HG02840 (cell line): ENCODE results near the gene TRIM33.
"Not testable (repeated sequence)": the region's sequence is repeated elsewhere in the genome, so short reads cannot be mapped to it uniquely, and the experiment has no call there.

Experiments used
- ATAC-seq: cut with Tn5 transposase; IDR thresholded peaks from one replicate; pipeline ENCODE4 v1.9.1; 2021; ENCODE audit warnings: mild to moderate bottlenecking, moderate library complexity, moderate number of reproducible peaks; ENCODE audit not compliant: unreplicated experiment, low FRiP score

Gene TRIM33

DNA sequence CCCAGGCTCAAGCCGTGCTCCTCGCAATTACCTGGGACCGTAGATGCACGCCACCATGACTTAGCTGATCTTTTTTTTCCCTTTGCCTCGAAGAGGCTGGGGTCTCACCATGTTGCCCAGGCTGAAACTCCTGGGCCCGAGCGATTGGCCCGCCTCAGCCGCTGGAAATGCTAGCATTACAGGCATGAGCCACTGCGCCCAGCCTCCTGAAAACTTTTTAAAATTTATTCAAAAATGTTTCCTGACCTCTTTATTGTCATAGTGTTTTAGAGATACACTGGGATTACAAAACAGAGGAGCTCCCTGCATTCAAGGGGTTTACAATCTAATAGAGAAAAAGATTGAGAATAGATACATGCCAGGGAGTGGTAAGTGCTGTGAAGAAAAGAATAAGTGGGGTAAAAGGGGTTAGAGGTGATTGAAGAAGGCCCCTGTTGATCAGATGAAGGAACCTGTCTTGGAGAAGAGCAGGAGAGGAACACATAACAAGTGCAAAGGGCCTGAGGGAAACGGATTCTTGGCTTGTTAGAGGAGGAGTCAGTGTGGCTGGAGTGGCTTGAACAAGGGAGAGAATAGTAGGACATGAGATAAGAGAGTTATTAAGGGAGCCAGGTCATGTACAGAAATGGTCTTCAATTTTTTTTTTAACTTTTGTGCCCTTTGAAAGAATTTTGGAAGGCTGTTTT lies 1.7 kb upstream of the TRIM33 start:
- ATAC-seq: no peak

DNA sequence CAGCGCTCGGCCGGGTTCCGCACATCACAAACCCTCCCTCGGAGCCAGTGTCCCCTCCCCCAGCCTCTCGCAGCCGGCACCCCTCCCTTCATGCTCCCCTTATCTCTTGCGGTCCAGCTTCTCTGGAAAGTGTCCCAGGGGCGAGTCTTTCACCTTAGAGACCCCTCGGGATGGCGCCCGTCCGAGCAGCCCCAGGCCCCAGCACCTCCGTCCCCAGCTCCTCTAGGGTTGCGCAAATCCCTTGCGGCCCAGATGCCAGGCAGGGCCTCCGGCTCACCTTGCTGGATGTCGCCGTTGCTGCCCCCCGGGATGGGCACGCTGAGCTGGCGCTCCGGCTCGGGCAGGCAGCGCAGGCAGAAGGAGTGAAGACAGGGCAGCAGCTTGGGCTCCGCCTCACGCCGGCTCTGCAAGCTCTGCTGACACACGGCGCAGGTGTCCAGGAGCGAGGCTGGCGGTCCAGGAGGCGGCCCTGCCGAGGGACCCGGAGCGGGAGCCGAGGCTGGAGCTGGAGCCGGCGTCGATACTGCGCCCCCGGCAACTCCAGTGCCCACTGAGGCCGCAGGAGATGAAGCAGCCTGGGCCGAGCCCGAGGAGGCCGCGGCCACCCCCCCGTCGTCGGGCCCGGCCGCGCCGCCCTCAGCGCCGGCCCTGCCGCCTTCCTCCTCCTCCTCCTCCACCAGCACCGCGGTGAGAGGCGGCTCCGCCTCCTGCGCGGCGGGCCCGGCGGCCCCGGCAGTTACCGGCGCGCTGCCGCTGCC lies 550 bp downstream of the TRIM33 start:
- peak; percentile 52 for ATAC-seq

DNA sequence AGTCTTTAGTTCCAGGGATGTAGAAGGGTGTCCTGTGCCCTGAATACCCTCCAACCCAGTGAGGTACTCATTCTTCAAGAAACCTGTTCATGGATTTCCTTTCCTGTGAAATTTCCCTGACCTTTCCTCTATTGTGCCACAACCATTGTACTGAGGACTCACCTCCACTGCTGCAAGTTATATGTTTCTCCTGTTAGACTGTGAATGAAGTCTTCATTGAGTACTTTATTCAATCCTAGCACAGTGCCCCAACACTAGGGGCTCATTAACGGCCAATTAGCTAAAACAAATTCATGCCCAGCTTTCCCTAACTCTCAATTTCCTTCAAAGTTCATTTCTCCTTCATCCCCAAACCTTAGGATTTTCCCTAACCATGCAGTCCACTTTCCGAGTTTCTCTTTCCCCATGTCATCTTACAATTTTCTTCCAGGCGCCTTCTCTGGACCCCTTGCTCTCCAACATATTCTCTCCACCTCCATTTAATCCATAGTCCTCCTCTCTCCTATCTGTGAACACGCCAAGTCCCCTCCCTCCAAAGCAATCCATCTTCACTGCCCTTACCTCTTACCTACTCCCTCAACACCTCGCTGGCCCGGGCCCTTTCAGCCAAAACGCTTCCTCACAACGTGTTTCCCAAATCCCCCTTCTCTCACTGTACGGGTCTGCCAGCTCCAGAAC lies 1.3 kb downstream of the TRIM33 start:
- no peak for ATAC-seq

DNA sequence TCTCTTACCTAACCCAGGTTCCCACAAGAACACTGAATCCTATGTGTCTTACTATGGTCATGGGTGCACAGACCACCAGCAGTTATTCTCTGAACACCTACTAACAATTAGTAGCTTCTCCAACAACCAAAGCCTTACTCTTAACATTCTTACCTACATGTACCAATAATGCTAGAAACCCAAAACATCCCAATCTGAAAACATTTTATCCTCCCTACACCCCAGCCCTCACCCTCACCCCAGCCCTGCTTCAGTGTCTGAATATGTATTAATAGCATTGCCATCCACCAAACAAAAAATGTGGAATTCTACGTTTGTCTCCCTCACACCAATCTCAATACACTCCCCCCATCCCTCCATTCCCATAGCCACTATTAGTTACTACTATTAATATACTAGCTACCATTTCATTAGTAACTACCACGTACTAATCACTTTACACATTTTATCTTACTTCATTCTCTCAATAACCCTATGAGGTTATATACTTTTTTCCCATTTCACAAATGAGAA lies 2.6 kb downstream of the TRIM33 start:
- no peak for ATAC-seq

DNA sequence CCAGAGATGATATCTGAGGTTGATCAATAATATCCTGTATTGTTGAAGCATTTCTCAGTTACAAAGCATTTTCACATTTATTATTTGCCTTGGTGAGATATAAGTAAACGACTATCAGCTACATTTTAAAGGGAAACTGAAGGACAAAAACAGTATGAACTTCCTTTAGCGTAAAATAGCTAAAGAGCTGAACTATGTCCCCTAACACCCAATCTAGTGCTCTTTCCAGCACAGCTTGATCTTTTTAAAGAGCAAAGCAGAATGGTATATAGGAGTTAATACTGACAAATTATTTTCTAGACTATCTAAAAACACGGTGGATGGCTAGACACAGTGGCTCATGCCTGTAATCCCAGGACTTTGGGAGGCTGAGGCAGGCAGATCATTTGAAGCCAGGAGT lies 3.5 kb downstream of the TRIM33 start:
- ATAC-seq: no peak

DNA sequence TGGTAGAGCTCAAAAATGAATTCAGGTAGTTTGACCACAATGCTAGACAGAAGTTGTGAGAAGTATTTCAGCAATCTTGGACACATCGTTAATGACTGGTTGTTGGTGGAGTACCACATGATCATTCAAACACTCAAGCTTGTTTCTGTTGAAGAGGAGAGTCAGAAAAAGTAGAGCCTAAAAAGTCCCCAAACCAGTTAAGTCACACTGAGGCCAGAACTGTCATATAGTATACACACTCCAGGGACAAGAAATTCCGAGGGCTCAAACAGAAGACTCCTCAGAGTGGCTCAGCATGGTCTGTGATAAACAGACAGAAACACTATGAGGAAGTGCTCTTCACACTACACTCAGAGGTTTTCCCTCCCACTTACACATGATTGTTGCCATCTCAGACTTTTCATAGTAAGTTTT lies 5.8 kb downstream of the TRIM33 start:
- no peak for ATAC-seq

DNA sequence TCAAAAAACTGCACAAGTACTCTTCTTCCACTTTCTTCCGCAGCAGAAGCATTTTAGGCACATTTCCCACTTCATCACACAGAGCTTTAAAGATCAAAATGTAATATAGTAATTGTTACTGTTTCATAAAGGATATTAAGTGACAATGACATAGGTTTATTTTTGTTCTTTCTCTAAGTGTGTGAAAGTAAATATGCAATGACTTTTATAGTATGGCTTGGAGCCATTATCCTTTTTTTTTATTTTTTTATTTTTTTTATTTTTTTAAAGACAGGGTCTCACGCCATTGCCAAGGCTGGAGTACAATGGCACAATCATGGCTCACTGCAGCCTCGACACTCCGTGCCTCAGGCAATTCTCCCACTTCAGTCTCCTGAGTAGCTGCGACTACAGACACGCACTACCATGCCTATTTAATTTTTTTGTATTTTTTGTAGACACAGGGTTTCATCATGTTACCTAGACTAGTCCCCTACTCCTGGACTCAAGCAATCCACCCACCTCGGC lies 7.0 kb downstream of the TRIM33 start:
- ATAC-seq: no peak

DNA sequence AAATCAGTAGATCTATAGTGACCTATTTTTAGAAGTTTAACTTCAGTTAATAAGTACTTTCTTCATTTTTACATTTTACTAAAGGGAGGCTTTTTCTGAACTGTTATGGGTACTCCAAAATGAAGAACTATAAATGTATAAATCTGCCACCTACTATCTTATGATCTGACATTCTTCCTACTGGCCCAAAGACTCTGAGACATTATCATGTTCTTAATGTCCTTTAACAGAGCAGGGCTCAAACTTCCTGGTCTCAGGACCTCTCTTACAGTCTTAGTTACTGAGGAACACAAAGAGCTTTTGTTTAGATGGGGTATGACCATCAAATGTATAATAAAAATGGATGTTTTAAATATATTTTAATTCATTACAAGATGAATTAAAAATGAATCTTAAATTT lies 8.9 kb downstream of the TRIM33 start:
- ATAC-seq: no peak

DNA sequence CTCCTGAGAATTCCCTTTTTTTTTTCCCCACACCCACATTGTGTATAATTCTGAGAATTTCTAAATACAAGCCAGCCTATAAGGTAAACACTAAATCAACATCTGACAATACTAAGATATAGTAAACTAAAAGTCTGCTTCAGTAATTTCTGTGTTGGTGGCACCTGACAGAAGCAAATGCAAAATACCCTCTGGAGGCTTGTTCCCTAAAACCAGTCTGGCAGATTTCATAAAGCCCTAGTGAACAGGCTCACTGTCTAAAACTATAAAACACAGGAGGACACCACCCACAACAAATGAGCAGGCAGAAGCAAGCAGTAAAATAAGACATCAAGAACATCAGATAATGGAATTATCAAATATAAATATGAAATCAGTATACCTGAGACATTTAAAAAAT lies 11.5 kb downstream of the TRIM33 start:
- ATAC-seq: no peak

DNA sequence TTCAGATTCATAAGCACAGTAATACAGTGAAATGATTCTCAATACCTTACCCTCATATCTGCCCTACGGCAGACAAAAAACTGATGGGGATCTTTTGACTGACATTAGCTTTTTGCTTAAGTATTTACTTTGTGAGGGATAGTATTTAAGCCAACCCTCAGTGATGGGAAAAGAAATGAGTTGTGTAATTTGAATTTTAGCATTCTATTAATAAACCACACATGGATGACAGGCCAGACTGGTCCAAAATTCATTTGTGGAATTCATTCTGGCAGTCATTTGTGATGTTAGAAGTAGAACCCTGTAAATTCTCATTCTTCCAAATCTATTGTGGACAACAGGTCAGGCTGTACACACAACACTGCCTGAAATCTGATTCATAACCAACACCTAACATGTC lies 14.9 kb downstream of the TRIM33 start:
- ATAC-seq: no peak

DNA sequence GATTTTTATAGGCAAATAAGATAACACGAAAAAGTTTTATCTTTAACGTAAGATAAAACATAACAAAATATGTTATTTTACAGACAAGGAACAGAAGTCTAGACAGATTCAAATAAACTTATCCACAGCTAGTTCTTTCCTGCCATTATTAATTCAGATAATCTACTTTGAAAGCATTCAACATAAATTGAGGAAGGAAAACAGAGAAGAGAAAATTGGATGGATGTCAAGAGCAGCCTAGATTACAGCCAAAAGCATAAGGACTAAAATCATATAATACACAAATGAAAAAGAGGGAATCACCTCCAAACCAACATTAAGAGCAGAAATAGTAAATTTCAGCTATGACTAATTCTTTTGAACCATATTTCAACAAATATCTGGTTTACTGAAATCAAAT lies 15.5 kb downstream of the TRIM33 start:
- no peak for ATAC-seq

DNA sequence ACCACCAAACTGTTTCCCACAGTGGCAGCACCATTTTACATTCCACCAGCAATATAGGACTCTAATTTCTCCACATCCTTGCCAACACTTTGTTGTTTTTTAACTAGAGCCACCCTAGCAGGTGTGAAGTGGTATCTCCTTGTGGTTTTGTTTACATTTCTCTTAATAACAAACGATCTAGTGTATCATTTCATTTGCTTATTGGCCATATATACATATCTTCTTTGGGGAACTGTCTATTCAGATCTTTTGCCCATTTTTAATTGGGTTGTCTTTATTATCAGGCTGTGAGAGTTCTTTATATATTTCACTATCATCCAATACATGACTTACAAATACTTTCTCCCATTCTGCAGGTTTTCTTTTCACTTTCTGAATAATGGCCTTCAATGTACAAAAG lies 18.0 kb downstream of the TRIM33 start:
- no peak for ATAC-seq

DNA sequence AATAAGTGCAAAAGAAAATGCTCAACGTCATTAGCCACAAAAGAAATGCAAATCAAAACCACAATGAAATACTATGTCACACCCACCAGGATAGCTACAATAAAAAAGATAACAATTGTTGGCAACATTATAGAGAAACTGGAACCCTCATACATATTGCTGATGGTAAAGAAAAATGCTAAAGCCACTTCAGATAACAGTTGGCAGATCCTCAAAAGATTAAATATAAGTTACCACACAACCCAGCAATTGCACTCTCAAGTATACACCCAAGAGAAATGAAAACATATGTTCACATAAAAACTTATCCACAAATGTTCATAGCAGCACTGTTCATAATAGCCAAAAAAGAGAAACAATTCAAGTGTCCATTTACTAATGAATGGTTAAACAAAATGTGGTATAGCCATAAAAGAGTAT lies 20.7 kb downstream of the TRIM33 start:
- ATAC-seq: no peak

DNA sequence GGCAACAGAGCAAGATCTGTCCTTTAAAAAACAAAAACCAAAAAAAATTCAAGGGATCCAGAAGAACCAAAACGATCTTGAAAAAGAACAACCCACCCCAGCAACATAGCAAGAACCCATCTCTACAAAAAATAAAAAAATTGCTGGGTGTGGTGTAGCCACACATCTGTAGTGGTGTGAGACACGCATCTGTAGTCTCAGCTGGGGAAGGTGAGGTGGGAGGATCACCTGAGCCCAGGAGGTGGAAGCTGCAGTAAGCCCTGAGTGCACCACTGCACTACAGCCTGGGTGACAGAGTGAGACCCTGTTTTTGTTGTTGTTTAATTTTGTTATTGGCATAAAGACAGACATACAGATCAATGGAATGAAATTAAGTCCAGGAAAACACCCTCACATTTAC lies 22.3 kb downstream of the TRIM33 start:
- no peak for ATAC-seq

DNA sequence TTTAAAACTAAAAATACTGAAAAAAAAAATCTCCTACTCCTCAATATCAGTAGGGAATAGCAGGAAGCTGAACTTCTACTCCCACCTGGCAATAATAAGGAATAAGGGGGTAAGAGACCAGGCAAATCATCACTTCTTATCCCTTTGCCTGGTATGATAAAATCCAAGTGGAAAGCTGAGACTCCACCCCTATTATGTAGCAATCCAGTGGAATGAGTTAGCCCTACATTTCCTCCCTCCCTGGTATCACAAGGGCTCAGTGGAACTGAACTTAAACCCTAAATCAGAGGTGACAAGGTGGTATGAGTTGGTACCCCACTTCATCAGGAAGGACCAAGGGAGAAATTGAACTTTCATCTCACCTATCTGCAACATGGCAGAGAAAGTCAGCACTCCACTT lies 25.7 kb downstream of the TRIM33 start:
- ATAC-seq: no peak

DNA sequence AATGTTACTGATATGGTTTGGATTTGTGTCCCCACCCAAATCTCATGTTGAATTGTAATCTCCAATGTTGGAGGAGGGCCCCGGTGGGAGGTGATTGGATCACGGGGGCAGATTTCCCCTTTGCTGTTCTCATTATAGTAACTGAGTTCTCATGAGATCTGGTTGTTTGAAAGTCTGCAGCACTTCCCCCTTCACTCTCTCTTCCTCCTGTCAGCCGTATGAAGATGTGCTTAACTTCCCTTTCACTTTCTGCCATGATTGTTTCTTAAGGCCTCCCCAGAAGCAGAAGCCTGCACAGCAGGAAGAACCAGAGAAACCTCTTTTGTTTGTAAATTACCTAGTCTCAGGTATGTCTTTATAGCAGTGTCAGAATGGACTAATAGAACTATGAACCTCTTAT lies 28.4 kb downstream of the TRIM33 start:
- no peak for ATAC-seq

DNA sequence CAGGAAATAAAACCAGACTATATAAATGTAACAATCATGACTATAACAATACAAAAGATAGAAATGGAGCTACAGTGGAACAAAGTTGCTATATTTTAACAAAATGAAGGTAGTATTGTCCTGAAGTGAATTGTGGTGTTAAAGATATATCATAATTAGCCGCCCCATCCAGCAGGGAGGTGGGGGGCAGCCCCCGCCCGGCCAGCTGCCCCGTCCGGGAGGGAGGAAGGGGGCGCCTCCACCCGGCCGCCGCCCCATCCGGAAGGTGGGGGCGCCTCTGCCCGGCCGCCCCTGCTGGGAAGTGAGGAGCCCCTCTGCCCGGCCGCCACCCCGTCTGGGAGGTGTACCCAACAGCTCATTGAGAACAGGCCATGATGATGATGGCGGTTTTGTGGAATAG lies 31.4 kb downstream of the TRIM33 start:
- ATAC-seq: not testable (repeated sequence)

DNA sequence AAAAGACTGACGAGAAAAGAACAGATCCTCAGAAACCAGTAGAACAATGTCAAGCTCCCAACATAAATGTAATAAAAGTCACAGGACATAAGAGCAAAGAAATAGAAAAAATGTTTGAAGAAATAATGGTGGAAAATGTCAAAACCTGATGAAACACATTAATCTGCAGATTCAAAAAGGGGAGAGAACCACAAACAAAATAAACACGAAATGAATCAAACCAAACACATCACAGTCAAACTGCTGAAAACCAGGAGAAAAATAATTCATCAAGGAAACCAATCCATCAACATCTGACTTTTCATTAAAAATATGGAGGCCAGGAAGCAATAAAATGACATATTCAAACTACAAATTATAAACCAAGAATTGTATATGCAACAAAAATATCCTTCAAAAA lies 31.9 kb downstream of the TRIM33 start:
- ATAC-seq: no peak

DNA sequence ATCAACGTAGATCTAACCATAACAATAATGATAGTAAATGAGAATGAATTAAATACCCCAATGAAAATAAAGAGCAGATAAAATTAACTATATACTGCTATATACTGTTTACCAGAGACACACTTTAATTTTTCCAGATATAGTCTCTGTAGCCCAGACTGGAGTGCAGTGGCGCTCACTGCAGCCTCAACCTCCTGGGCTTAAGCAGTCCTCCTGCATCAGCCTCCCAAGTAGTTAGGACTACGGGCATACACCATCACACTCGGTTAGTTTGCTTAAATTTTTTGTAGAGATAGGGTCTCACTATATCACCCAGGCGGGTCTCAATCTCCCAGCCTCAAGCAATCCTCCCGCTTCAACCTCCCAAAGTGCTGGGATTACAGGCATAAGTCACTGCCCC lies 37.2 kb downstream of the TRIM33 start:
- no peak for ATAC-seq

DNA sequence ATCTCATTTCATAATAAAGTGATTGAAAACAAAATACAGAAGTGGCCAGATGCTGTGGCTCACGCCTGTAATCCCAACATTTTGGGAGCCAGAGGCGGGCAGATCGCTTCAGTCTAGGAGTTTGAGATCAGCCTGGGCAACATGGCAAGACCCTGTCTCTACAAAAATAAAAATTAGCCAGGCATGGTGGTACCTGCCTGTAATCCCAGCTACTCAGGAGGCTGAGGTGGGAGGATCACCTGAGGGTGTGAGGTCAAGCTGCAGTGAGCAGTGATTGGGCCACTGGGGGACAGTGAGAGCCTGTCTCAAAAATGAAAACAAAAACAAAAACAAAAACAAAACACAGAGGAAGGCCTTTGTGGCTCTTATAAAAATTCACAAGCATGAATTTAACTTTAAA lies 38.6 kb downstream of the TRIM33 start:
- no peak for ATAC-seq

DNA sequence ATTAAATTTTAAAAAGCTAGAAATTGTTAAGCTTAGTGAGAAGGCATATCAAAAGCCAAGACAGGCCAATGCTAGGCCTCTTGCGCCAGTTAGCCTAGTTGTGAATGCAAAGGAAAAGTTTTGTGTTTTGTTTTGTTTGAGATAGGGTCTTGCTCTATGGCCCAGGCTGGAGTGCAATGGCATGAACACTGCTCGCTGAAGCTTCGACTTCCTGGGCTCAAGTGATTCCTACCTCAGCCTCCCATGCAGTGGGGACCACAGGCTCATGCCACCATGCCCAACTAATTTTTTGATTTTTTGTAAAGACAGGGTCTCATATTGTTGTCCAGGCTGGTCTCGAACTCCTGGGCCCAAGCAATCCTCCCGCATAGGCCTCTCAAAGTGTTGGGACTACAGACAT lies 40.3 kb downstream of the TRIM33 start:
- no peak for ATAC-seq
